Natural killer cell (primary cell): ENCODE results near the gene RASSF5. TPM values are rescaled to one million over a fixed set of nuclear protein-coding genes. Genes with fewer than 3 reads are reported as not detected.

Source experiments
- ATAC-seq, 3 donors: fragments of 150-1000 bp in 2 of 3; fragments of 200-7000 bp in 1 of 3; cut with Tn5 transposase; 1 replicate in 1 of 3; 2 replicates in 2 of 3; pipeline ENCODE4 v1.10.0; 2021; ENCODE audit warnings: mild to moderate bottlenecking in 2 of 3, moderate library complexity in 2 of 3
- DNase-seq, 2 donors: peaks; one replicate each; pipeline versions ENCODE4 v3.0.0 to v3.0.0-alpha.2; 2013 to 2021; ENCODE audit warnings: mixed read lengths in 1 of 2
- H3K27ac ChIP-seq: one replicate; pipeline ENCODE4 v1.5.1; 2013; ENCODE audit warnings: mild to moderate bottlenecking, low read length
- H3K27me3 ChIP-seq: one replicate; pipeline ENCODE4 v1.6.1; 2013; ENCODE audit warnings: low read length; ENCODE audit not compliant: control insufficient read depth, insufficient read depth
- H3K36me3 ChIP-seq: one replicate; pipeline ENCODE4 v1.6.1; 2013; ENCODE audit warnings: low read length; ENCODE audit not compliant: control insufficient read depth, insufficient read depth
- H3K4me1 ChIP-seq: one replicate; pipeline ENCODE4 v1.6.1; 2013; ENCODE audit warnings: low read length; ENCODE audit not compliant: control insufficient read depth, insufficient read depth
- H3K4me3 ChIP-seq: one replicate; pipeline ENCODE4 v1.5.1; 2013; ENCODE audit warnings: low read length
- H3K9me3 ChIP-seq: one replicate; pipeline ENCODE4 v1.6.1; 2013; ENCODE audit warnings: low read length; ENCODE audit not compliant: control insufficient read depth, insufficient read depth
- H3K27ac Mint-ChIP-seq, 2 donors: one replicate each; pipeline ENCODE4 v1.8.0; 2022; ENCODE audit warnings: mild to moderate bottlenecking in 2 of 2, mixed read lengths in 2 of 2, moderate library complexity in 1 of 2
- H3K27me3 Mint-ChIP-seq, 2 donors: one replicate each; pipeline ENCODE4 v1.8.0; 2022; ENCODE audit warnings: low read depth in 2 of 2, mixed read lengths in 2 of 2
- H3K36me3 Mint-ChIP-seq: one replicate; pipeline ENCODE4 v1.8.0; 2022; ENCODE audit warnings: mixed read lengths
- H3K4me1 Mint-ChIP-seq, 2 donors: one replicate each; pipeline ENCODE4 v1.8.0; 2022; ENCODE audit warnings: mixed read lengths in 2 of 2
- H3K4me3 Mint-ChIP-seq: one replicate; pipeline ENCODE4 v1.8.0; 2022; ENCODE audit warnings: mild to moderate bottlenecking, moderate library complexity, mixed read lengths
- H3K9me3 Mint-ChIP-seq, 2 donors: one replicate each; pipeline ENCODE4 v1.8.0; 2022; ENCODE audit warnings: mixed read lengths in 2 of 2
- CTCF ChIP-seq: fragments of 200-600 bp; IDR thresholded peaks from one replicate; pipeline ENCODE4 v1.8.0; 2022; ENCODE audit warnings: antibody characterized with exemption
- WGBS: methylation state at CpG from one replicate; pipeline ENCODE4 v1.1.7; 2013; ENCODE audit warnings: missing lambda C conversion rate; ENCODE audit not compliant: insufficient coverage; 5-methylcytosine and 5-hydroxymethylcytosine counted together
- intact Hi-C: fragments of 100-400 bp; cut with micrococcal nuclease; formaldehyde crosslinking; loops from one replicate; pipeline ENCODE4 v1.14.2; 2022
- total RNA-seq, 4 donors: library from RNA; stranded (reverse); fragments of 120-200 nt in 1 of 4; gene quantifications; one replicate each; pipeline versions ENCODE4 v1.2.3 to v1.2.4, GENCODE V29; 2013 to 2022

Gene RASSF5
- total RNA-seq, 3 donors from 2014 or later (not counting 1 experiment from before 2014, with no cell fraction given) = 231 to 333 (median 279) TPM

- Histone ChIP-seq H3K9me3 (no peaks in the 10 kb centered on the region), H3K27ac (peak overlapping the region; percentile 98), H3K36me3 (peaks cover 38% of the 10 kb centered on the region), H3K4me1 (peaks cover 90% of the 10 kb centered on the region), H3K4me3 (no peak overlapping the region), H3K27me3 (no peaks in the 10 kb centered on the region)
- Mint-ChIP-seq H3K27me3 (no peaks in the 10 kb centered on the region), H3K4me3 (peak overlapping the region; percentile 94), H3K27ac (peak overlapping the region; percentile 90 to 100), H3K9me3 (no peaks in the 10 kb centered on the region), H3K36me3 (no peaks in the 10 kb centered on the region), H3K4me1 (peaks cover 98 to 100% of the 10 kb centered on the region in 2 donors)
- DNase-seq (peak in 1 of 2 donors; percentile 87), ATAC-seq (peak; percentile 51 to 75 (median 65))
- TF ChIP-seq CTCF = no peak
- 1% methylated on average over 11 of the region's 11 CpGs for WGBS
- intact Hi-C loops = loop anchor here (1.0 kb wide), 1 partner anchor 9 kb away; no protein-coding TSS in a partner anchor
Measured at GRCh38 chr1:206575165-206575893, 68.0 kb downstream of the RASSF5 start.

GRCh38 chr1:206575894-206576737 is 68.8 kb downstream of the RASSF5 start:
- Mint-ChIP-seq H3K27me3 (no peaks in the 10 kb centered on the region), H3K4me1 (peaks cover 98 to 100% of the 10 kb centered on the region in 2 donors), H3K27ac (peak overlapping the region; percentile 90 to 100), H3K36me3 (no peaks in the 10 kb centered on the region), H3K4me3 (peak overlapping the region; percentile 94), H3K9me3 (no peaks in the 10 kb centered on the region)
- WGBS = 66% methylated on average over 3 of the region's 3 CpGs
- intact Hi-C loops = loop anchor here (1.0 kb wide), 1 partner anchor 10 kb away; no protein-coding TSS in a partner anchor
- Histone ChIP-seq H3K4me3 (no peak overlapping the region), H3K4me1 (peaks cover 94% of the 10 kb centered on the region), H3K27ac (peak overlapping the region; percentile 98), H3K9me3 (no peaks in the 10 kb centered on the region), H3K36me3 (peaks cover 39% of the 10 kb centered on the region), H3K27me3 (no peaks in the 10 kb centered on the region)
- TF ChIP-seq CTCF = no peak
- no peak for DNase-seq
- ATAC-seq = no peak

GRCh38 chr1:206577626-206578025 is 70.3 kb downstream of the RASSF5 start:
- ATAC-seq (no peak), DNase-seq (no peak)
- Mint-ChIP-seq H3K36me3 (no peaks in the 10 kb centered on the region), H3K9me3 (no peaks in the 10 kb centered on the region), H3K4me3 (peak overlapping the region; percentile 94), H3K27me3 (no peaks in the 10 kb centered on the region), H3K4me1 (peaks cover 98 to 100% of the 10 kb centered on the region in 2 donors), H3K27ac (peak overlapping the region; percentile 90 to 100)
- WGBS = 70% methylated on average over 4 of the region's 4 CpGs
- peak overlapping the region; percentile 98 for H3K27ac ChIP-seq
- no peak overlapping the region for H3K4me3 ChIP-seq
- TF ChIP-seq CTCF = no peak
- no peaks in the 10 kb centered on the region for H3K9me3 ChIP-seq
- peaks cover 99% of the 10 kb centered on the region for H3K4me1 ChIP-seq
- peaks cover 31% of the 10 kb centered on the region for H3K36me3 ChIP-seq
- no peaks in the 10 kb centered on the region for H3K27me3 ChIP-seq
- intact Hi-C loops = no loop called here
